Mucosa of descending colon (tissue), 3 donors: ENCODE measurements around the gene CPEB2. TPM values are rescaled to one million over a fixed set of nuclear protein-coding genes. Genes with fewer than 3 reads are reported as not detected.
"Not testable (repeated sequence)": the region's sequence is repeated elsewhere in the genome, so short reads cannot be mapped to it uniquely, and the experiment has no call there.

ENCODE experiments used
- ATAC-seq: fragments of 200-7000 bp; cut with Tn5 transposase; one replicate; pipeline ENCODE4 v1.9.1; 2020; ENCODE audit warnings: mild to moderate bottlenecking, moderate library complexity
- DNase-seq, 3 donors: peaks; one replicate each; pipeline ENCODE4 v3.0.0-alpha.2; 2020
- H3K36me3 ChIP-seq: fragments of 200-600 bp; one replicate; pipeline ENCODE4 v1.8.0; 2021; ENCODE audit warnings: low read depth, mild to moderate bottlenecking
- H3K4me1 ChIP-seq: fragments of 200-600 bp; one replicate; pipeline ENCODE4 v1.8.0; 2021; ENCODE audit warnings: low read depth, mild to moderate bottlenecking
- H3K4me3 ChIP-seq: fragments of 200-600 bp; one replicate; pipeline ENCODE4 v1.8.0; 2021; ENCODE audit warnings: mild to moderate bottlenecking
- H3K9me3 ChIP-seq: fragments of 200-600 bp; one replicate; pipeline ENCODE4 v1.8.0; 2021; ENCODE audit warnings: mild to moderate bottlenecking
- intact Hi-C, 2 donors: fragments of 100-400 bp; cut with DNase I in 1 of 2; cut with micrococcal nuclease in 1 of 2; formaldehyde crosslinking; loops; one replicate each; pipeline versions ENCODE4 v1.11.0 to v1.11.1; 2022; cut with DNase I, micrococcal nuclease
- total RNA-seq, 3 donors: library from RNA; stranded (reverse); fragmentation: NEBNext Ultra II Directional in 2 of 3; extraction: Animal tissue kit (Norgen Biotek cat#: 25700) in 2 of 3; gene quantifications; one replicate each; pipeline versions ENCODE4 v1.2.1 to v1.2.4, GENCODE V29; 2021 to 2023
- TF ChIP-seq, protein P1 (sequence below): fragments of 200-600 bp; IDR thresholded peaks from one replicate; pipeline ENCODE4 v1.8.0; 2022; ENCODE audit warnings: antibody characterized with exemption, mild to moderate bottlenecking
- donor health status: DM: no; HTN: no; CAD: no; lungs with moderate emphysema.
- donor health status: DM: no; HTN: no; CAD: no.
- donor health status: DM: no; HTN: yes; CAD: no.

CPEB2 gene
- total RNA-seq, 3 donors from 2014 or later: 25.5 to 47.9 (median 29.7) TPM

DNA sequence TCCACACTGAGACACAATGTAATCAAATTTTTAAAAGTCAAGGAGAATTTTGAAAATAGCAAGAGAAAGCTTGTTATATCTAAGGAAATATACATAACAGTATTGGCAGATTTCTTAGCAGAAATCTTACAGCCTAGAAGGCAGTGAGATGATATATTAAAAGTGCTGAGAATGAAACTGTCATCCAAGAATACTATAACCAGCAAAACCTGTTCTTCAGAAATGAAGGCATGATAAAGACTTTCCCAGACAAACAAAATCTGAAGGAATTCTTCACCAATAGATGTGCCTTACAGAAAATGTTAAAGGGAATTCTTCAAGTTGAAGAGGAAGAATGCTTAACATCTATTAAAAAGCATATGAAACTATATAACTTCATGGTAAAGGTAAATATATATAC, 73.6 kb downstream of the CPEB2 start:
- DNase-seq: no peak

DNA sequence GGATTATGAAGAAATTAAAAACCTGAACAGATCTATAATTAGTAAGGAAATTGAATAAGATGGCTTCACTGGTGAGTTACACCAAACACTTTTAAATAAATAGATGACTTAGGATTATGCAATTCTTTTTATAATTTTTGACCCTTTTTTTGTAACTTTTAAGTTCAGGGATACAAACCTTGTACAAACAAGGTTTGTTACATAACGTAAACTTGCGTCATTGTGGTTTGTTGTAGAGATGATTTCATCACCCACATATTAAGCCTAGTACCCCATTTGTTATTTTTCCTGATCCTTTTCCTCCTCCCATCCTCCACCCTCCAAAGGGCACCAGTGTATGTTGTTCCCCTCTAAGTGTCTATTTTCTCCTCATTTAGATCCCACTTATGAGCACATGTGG, 75.7 kb downstream of the CPEB2 start:
- Histone ChIP-seq H3K4me1 (no peaks in the 10 kb centered on the region), H3K4me3 (no peak overlapping the region), H3K9me3 (peaks cover 13% of the 10 kb centered on the region), H3K36me3 (no peaks in the 10 kb centered on the region)
- intact Hi-C loops: no loop called here
- ATAC-seq (no peak), DNase-seq (no peak)
- TF ChIP-seq, protein P1, sequence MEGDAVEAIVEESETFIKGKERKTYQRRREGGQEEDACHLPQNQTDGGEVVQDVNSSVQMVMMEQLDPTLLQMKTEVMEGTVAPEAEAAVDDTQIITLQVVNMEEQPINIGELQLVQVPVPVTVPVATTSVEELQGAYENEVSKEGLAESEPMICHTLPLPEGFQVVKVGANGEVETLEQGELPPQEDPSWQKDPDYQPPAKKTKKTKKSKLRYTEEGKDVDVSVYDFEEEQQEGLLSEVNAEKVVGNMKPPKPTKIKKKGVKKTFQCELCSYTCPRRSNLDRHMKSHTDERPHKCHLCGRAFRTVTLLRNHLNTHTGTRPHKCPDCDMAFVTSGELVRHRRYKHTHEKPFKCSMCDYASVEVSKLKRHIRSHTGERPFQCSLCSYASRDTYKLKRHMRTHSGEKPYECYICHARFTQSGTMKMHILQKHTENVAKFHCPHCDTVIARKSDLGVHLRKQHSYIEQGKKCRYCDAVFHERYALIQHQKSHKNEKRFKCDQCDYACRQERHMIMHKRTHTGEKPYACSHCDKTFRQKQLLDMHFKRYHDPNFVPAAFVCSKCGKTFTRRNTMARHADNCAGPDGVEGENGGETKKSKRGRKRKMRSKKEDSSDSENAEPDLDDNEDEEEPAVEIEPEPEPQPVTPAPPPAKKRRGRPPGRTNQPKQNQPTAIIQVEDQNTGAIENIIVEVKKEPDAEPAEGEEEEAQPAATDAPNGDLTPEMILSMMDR: no peak

More for the DNA sequence above, 73.6 kb downstream of the CPEB2 start:
- ATAC-seq: no peak
- Histone ChIP-seq H3K36me3 (no peaks in the 10 kb centered on the region), H3K4me3 (no peak overlapping the region), H3K9me3 (peaks cover 13% of the 10 kb centered on the region), H3K4me1 (no peaks in the 10 kb centered on the region)
- intact Hi-C loops: no loop called here
- TF ChIP-seq, protein P1: no peak

DNA sequence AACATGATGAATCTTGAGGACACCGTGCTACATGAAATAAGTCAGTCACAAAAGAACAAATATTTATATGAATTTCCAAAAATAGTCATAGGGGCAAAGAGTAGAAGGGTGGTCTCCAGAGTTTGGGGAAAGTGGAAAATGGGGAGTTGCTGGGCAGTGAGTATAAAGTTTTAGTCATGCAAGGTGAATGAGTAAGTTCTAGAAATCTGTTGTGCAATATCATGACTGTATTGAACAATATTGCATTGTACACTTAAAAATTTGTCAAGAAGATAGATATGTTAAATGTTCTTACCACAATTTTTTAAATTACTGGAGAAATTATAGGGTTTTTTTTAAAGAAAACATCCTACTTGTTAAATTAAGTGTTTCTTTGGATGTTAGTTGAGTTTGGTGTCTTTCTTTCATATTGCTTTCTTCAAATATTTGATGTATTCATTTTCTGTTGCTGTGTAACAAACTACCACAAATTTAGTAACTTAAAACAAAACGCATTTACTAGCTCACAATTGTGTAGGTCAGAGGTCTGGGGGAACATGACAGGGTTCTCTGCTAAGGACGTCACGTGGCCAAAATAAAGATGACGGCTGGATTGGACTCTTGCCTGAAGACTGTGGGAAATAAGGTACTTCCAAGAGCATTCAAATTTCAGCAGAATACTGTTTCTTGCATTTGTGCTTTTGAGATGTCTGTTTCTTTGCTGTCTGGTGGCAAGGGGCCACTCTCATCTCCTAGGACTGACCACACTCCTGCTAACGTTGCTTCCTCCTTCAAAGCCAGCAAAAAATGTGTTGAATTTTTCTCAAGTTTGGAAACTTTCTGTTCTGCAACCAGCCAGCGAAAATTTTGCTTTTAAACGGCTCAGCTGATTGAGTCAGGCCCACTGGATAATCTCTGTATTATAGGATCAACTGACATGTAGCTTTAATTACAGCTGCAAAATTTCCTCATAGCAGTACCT, 76.7 kb downstream of the CPEB2 start:
- no peaks in the 10 kb centered on the region for H3K36me3 ChIP-seq
- intact Hi-C loops: no loop called here
- H3K4me1 ChIP-seq: no peaks in the 10 kb centered on the region
- peaks cover 13% of the 10 kb centered on the region for H3K9me3 ChIP-seq
- TF ChIP-seq, protein P1: no peak
- DNase-seq (no peak), ATAC-seq (no peak)
- H3K4me3 ChIP-seq: no peak overlapping the region

DNA sequence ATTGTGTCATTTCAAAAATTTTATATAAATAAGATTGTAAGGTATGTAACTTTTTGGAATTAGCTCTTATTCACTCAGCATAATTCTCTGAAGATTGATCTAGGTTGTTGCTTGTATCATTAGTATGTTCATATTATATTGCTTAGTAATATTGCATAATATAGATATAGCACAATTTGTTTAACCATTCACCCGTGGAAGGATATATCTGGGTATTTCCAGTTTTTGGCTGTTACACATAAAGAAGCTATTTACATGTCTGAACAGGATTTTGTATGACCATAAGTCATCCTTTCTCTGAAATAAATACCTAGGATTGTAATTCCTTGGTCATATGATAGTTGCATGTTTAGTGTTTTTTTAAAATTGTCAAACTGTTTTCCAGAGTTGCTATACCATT, 82.5 kb downstream of the CPEB2 start:
- no peak overlapping the region for H3K4me3 ChIP-seq
- H3K36me3 ChIP-seq: no peaks in the 10 kb centered on the region
- no peaks in the 10 kb centered on the region for H3K9me3 ChIP-seq
- TF ChIP-seq, protein P1: no peak
- no peaks in the 10 kb centered on the region for H3K4me1 ChIP-seq
- DNase-seq (no peak), ATAC-seq (no peak)
- intact Hi-C loops: no loop called here

DNA sequence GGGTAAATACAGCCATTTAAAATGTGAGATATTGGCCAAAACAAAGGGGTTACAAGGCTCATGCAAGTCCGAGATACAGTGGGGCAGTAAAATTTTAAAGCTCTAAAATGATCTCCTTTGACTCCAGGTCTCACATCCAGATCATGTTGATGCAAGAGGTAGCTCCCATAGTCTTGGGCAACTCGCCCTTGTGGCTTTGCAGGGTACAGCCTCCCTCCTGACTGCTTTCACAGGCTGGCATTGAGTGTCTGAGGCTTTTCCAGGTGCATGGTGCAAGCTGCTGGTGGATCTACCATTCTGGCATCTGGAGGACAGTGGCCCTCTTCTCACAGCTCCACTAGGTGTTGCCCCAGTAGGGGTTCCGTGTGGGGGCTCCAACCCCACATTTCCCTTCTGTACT, 83.5 kb downstream of the CPEB2 start:
- ATAC-seq, H3K4me1 ChIP-seq, DNase-seq, H3K36me3 ChIP-seq, H3K9me3 ChIP-seq, intact Hi-C loops, H3K4me3 ChIP-seq: not testable (repeated sequence)

DNA sequence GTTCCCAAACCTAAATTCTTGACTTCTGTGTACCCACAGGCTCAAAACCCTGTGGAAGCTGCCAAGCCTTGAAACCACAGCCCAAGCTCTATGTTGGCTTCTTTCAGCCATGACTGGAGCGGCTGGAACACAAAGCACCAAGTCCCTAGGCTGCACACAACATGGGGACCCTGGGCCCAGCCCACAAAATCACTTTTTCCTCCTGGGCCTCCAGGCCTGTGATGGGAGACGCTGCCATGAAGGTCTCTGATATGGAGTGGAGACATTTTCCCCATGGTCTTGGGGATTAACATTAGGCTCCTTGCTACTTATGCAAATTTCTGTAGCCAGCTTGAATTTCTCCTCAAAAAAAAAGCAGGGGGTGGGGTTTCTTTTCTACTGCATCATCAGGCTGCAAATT, 84.0 kb downstream of the CPEB2 start:
- DNase-seq, H3K9me3 ChIP-seq, ATAC-seq, intact Hi-C loops, H3K4me3 ChIP-seq, H3K36me3 ChIP-seq, H3K4me1 ChIP-seq: not testable (repeated sequence)
